GM21717 (cell line): ENCODE data around the gene MOB3A.

Experiments
- ATAC-seq: cut with Tn5 transposase; IDR thresholded peaks from one replicate; pipeline ENCODE4 v1.9.1; 2021; ENCODE audit warnings: mild to moderate bottlenecking, moderate library complexity; ENCODE audit not compliant: unreplicated experiment

Gene MOB3A

DNA sequence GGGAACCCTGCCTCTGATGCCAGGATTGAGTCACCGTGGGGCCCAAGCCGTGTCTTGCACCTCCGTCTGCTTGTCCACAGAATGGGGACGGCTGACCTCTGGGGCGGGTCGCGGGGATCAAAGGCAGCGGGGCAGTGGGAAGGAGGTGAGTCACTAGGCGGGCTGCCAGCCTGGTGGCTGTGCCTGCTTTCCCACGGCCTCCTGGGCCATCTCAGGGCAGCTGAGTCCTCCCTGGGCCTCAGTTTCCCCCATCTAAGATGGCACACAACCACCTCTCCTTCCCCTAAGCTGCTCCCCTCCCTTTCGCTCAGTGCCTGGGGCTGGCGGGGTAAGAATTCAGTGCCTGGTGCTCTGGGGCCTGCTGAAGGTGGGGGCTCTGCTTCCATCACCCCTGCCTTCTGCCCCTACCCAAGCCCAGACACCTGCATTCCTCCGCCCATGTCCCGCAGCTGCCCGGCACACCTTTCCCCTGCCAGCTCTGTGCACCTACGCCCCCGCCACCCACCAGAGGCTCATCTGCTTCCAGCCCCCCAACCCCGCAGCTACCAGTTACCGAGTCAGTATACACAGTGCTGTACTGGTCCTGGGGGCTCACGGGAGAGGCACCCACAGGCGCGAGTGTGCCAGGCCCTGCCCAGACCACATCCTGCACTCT is 48.5 kb downstream of the MOB3A start:
- no peak for ATAC-seq

DNA sequence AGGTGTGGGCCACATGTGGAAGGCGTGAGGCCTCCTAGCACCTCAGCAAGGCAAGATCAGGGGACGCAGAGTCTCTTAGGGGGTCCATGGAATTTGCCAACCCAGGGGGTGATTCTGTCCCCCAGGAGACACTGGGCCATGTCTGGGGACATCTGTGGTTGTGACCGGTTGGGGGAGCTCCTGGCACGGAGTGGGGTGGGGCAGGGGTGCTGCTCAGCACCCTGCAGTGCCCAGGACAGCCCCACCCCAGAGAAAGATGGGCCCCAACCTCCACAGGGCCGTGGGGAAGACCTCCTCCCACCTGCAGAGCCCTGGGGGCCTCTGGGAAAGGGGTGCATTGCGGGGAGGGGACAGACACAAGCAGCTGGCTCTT is 49.1 kb downstream of the MOB3A start:
- no peak for ATAC-seq

DNA sequence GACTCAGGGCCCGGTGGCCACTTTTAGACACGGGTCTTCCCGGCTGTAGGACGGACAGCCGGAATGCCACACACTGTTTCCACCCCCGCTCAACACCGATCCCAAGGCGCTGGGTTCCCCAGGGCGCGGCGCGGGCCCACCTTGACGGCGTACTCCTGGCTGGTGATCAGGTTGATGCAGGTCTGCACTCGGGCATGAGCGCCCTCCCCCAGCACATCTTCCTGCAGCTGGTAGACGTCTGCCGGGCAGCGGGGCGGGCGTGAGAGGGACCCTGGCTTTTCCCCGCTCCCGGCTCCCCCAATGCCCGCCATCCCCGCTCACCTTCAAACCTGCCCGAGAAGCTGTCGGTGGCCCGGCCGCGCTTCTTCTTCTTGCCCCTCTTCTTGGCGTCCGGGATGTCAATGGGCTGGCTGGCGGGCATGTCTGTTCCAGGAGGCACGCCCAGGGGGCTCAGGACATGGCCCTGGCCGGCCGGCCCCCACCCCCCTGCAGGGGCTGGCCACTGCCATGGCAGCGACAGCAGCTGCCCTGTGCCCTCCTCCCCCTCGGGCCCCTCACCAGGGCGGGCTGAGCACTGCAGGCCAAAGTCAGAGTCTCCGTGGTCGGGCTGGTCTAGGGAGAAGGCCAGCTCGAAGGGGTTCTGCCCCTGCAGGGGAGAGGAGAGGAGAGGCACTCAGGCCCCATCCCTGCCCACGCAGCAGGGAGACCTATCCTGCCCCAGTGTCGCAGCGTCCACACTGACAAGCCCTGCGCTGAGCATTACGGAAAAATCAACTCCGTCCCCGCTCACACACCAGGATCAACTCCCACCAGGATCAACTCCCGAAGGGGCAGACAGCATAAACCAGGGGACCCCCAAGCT is 49.8 kb downstream of the MOB3A start:
- ATAC-seq, result no peak

DNA sequence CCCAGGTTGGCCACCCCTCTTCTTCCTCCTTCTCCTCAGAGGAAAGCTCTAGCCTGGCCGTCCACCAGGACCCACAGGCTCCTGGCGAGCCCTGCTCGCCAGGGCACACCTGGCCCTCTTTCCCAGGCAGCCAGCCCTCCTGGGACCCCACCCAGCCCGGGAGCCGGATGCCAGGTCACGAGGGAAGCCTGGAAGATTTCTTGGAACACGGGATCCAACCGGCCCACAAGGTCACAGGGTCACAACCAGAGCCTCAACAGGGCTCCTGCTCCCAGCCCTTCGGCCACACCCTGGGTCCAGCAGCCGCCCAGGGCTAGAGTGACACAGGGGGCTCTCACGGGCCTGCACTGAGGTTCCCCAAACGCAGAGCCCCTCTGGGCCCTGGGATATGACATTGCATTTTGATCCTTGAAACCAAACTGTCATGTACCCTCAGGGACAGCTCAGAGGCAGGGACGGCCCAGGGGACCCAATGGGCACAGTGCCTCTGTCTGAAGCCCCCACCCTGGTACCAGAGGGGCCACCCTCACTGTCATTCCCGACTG is 50.6 kb downstream of the MOB3A start:
- ATAC-seq, result no peak

DNA sequence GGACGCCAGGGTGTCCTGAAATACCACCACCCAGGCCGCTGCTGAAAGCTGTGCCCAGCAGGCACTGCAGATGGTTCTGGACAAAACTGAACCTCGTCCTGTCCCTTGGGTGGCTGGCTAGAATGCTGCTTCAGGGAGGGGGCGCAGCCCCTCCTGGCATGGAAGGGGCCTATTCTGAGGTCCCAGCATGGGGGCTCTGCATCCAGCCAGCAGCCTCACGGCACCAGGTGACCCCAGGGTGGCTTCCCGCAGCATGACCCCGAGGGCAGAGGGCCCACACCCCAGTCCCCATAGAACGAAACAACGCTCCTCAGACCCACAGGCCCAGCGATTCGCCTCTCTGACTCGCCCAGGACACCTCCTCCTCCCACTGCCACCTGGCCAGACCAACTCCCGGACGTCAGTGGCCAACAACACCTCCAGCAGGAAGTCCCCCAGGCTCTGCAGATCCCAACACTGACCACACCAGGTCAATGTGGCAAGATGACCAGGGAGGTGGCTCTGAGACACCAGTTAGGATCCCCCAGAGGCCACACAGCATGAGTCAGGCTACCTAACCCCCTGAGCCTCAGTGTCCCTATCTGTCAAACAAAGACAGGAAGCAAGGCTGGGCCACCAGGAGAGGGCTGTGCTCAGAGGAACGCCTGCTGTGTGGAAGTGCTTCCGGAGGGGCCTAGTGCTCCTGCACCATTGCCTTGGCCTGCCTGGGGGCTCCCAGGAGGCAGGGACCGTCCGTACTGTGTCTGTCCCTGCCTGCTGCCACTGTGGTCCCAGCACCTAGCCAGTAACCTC is 51.2 kb downstream of the MOB3A start:
- ATAC-seq, result no peak

DNA sequence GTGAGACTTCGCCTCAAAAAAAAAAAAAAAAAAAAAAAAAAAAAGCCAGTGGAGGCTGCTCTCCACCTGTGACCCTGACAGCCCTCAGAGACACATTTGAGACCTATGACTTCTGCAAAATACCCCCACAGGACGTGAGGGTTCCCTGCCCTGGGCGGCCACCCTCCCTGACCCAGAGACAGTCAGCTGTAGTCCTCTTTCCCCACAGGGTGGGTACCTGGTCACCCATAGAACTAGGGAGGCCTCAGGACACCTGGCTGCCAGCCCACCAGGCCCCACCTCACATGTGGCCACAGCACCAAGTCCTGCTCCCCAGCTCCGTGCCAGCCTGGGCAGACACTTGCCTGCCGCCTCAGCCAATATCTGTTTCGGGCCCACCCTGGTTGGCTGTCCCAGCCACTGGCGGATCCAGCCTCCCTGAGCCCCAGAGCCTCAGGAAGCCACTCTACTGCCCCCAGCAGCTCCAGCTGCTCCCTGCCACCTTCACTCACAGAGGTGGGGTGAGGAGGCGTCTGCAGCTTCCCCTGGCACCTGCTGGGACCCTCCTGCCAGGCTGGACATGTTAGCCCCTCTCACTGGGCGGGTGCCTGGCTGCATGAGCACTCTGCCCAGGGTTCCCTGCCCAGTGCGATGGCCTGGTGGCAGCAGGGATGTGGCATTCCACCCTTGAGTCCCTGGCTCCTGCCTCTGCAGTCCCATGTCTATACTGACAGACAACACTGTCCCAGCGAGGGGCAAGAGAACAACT is 52.0 kb downstream of the MOB3A start:
- ATAC-seq, result no peak

DNA sequence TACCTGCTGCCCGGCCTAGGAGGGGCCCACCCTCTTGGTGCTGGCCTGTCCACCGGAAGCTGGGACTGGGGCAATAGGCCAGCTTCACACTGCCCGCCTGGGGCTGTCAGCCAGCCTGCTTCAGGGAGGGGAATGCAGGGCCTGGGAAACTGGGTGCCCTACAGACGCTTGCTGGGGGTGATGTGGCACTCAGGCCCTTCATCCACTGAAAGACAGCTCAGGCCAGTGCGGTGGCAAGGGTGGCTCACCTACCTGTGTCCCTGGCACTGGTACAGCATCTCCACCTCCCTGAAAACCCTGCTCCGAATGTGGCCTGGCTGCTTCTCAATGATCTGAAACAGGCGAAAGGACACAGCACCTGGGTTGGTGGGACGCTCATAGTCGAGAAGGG is 52.9 kb downstream of the MOB3A start:
- no peak for ATAC-seq

DNA sequence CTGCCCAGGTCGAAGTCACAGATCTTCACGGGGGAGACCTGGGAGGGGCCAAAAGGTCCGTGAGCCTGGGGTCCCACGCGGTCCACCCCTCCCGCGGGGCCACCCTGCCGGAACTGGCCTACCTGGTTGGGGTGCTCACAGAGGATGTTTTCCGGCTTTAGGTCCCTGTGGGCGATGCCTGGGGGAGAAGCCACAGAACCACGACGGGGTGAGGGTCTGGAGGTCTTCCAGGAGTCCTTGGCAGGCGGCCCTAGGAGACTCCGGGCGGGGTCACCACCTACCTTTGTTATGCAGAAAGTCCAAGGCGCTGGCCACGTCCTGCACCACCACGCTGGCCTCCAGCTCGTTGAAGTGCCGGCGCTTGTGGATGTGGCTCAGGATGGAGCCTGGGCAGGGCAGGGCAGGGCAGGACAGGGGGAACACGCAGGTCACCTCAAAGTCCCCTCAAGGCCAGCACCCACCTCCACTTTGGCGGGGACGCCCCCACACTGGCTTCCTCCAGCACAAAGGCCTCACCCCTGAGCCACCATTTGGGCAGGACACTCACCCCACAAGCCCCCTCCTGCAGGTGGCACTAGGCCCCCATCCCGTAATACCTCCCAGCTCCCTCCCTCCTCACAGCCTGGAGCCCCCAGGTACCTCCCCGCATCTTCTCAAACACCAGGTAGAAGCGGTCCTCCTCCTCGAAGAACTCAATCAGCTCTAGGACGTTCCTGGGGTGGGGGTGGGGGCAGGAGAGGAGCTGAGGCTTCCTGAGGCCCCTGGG is 53.5 kb downstream of the MOB3A start:
- ATAC-seq, result peak; percentile 10

DNA sequence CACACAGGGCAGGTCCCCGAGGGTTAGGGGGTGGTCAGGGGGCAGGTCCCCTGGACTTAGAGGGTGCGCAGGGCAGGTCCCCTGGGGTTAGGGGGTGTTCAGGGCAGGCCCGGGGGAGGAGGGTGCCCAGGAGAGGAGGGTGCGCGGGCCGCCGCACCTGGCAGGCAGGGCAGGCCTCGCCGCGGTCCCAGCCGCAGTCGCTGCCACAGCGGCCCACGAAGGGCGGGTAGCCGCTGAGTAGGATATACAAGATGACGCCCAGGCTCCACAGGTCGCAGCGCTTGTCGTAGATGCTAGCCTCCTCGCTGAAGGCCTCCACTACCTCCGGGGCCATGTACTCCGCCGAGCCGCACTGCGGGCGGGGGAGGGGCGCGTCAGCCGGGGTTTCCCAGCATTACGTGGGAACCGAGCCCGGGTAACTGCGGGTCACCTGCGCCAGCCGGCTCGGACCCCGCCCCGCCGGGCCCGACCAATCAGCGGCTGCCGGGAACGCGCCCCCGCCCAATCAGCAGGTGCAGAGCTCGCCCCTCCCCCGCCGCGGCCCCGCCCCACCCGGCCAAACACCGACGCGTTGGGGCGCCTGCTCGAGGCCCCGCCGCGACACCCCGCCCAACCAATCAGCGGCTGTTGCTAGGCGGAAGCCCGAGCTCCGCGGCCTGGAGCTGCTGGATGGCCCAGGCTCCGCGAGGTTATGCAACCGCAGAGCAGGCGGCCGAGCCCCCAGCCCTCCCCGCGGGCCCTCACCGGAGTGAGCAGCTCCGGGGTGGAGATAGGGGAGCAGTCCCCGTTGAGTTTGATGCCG is 54.2 kb downstream of the MOB3A start:
- peak; percentile 40 for ATAC-seq

DNA sequence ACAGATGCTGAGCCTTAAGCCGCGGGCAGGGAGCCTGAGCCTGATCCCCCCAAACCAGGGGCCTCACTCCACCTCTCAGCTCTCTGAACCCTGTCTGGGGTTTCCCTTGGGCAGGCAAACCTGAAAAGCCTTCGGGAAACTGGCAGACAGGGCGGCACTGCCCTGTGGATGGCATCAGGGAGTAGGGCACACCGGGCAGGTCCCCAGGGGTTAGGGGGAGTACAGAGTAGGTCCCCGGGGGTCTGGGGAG is 54.8 kb downstream of the MOB3A start:
- ATAC-seq, result no peak

DNA sequence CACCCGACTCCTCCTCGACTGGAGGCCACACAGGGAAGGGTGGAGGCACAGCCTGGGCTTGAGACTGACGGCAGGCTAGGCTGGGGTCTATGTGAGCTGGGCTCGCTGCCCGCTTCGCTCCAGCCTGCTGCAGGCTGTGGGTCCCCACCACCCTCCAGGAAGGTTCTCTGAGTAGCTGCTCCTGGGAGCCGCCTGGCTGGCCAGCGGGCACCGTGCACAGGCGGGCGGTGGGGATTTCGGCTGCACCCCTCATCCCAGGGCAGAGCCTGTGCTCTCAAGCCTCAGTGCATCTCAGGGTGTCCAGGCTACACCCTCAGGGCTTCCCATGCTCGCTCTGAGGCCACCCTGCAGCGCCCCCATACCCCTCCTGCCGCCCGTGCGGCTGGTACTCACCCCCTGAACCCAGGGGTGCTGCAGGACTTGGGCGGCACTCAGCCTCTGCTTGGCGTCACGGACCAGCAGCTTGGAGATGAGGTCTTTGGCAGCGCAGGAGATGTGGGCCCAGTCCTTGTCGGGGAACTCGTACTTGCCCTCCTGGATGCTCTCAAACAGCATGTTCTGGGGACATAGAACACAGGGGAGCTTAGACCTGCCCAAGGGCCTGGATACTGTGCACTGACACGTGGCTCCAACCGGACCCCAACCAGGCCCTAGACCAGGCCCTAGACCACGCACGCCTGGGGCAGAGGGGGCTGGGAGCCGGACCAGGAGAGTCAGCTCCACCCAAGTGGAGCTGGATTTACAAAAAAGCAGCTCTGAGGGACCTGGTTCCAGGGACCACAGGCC is 55.3 kb downstream of the MOB3A start:
- no peak for ATAC-seq

DNA sequence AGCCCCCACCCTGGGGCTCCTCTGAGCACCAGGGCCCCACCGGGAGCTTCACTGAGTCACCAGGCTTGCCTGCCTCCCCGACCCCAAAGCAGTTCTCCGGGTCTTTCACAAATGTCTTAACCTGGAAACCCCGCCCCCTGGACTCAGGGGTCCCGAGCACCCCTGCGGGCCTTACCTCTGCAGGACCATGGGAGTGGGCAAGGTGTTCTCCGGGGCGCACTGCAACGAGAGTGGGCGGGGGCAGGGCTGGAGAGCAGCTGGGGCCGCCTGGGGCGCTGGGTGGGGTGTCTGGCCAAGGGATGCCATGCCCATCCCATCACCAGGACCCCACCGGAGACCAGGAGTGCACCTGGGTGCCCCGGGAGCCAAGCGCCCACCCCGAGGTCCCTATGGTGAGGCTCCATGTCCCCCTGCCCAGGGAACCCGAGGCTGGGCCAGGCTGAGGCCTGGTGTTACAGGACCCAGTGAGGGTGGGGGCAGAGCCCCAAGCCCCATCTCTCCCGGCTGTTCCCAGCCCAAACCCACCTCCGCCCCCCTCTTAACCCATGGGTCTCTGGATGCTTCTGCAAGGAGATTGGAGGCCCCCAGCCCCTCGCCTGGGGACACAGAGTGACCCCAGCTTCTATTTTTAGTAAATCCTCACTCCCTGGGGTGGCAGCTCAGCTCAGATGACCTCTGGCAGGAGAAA is 56.0 kb downstream of the MOB3A start:
- ATAC-seq, result no peak

DNA sequence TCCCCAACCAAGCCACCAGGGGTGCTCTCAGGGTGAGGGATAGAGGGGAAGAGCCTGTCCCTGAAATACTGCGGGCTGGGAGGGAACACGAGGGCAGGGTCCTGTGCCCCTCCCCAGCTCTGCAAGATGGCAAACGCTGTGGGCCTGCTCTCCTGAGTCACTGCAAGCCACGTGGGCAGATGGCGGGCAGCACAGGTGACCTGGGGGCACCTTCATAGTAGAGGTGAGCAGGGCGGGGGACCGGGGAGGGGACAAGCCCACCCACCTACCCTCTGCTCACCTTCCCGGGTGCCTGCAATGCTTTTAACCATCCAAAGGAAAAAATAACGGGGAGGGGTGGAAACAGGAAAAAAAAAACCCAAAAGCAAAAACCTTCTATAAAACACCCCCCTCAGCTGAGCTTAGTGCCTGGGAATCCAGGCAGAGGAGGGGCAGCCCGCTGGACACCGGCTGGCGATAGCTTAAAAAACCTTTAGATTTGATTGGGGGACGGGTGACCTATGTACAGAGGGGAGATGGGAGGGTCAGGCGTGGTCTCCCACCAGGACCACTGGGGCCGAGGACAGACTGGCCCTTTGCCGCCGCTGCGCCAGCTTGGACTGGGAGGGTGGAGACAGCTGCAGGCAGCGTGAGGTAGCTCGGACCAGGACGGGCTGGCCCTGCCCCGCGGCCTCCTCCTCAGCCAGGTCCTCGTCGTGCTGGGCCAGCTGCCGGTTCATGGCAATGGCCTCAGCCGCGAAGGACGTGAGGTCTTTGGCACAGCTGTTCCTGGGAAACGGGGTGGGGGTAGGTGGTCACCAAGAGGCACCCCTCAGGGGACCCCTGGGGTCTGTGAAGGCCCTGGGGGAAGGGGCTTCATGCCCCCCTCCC is 56.8 kb downstream of the MOB3A start:
- ATAC-seq, result no peak

DNA sequence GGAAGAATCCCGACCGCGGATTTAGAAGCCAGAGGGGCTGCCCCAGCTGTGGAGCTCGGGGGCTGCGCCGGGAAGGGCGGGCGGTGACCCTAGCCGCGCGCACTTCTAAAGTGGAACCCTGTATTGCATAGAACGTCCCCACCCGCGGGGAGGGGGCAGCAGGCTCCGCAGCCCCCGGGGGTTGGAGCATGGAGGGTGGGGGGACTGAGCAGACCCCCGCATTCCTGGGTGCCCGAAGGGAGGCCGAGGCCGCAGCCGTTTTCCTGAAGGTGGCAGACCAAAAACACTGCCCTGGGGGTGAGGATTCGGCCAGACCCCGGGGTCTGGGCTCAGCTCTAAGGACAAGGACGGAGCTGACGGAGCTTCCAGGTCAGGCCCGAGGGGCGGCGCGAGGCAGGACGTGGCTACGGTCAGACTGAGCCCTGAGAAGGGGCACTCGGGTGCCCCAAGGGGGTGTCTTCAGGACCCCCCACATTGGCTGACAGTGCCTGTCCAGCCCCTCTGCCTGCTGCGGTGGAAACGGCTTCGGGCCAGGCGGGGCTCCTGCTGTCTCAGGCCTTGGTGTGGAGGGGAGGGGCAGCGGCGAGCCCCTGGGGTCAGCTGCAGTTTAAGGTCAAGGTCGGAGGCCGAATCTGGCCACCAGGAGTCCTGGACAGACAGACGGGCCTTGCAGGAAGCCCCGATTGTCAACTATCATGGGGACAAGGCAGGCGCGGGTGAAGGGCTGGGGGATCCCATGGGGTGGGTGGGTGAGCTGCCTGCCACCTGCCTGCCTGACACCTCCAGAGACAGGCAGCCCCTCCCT is 57.6 kb downstream of the MOB3A start:
- no peak for ATAC-seq

DNA sequence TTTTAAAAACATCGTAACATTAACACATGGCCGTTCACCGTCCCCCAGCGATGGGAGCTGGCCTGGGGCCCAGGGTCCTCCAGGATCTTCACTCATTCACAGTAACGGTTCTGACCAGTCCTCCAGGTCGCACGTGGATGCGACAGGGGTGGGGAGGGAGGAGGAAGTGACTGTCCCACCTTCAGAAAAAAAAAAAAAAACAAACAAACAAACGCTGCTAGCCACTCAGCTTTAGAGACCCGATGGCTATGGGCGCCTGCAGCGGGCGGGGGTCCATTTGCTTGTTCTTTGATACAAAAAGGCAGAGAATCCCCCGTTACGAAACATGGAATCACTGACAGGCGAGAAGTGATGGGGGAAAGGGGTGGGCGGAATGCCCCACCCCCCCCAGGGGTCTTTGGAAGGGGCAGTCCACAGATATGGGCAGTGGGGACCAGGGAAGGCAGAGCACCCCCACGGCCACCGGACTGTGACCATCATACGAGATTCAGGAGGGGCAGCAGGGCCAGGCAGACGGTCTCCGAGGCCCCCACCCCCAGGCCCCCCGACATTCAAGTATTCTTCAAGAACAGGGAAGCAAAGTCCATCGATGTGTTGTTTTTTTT is 58.4 kb downstream of the MOB3A start:
- ATAC-seq, result no peak

DNA sequence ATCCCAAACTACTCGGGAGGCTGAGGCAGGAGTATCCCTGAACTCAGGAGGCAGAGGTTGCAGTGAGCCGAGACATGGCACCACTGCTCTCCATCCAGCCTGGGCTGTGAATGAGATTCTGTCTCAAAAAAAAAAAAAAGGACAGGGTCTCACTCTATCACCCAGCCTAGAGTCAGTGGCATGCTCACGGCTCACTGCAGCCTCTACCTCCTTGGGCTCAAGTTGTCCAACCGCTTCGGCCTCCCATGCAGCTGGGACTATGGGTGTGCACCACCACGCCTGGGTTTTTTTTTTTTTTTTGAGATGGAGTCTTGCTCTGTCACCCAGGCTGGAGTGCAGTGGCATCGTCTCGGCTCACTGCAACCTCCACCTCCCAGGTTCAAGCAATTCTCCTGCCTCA is 59.7 kb downstream of the MOB3A start:
- ATAC-seq, result no peak
